Stimulated activated CD4-positive, alpha-beta T cell treated with anti-CD3 and anti-CD28 coated beads, Interleukin-15, amount 100 ng/mL, for 48 hours (primary cell): ENCODE data around the gene PTK6.
"Not testable (repeated sequence)": the region's sequence is repeated elsewhere in the genome, so short reads cannot be mapped to it uniquely, and the experiment has no call there.

Experiments used
- DNase-seq, 2 donors: peaks; one replicate each; pipeline ENCODE4 v3.0.0-alpha.2; 2020; ENCODE audit warnings: low read depth in 2 of 2

Gene PTK6

DNA sequence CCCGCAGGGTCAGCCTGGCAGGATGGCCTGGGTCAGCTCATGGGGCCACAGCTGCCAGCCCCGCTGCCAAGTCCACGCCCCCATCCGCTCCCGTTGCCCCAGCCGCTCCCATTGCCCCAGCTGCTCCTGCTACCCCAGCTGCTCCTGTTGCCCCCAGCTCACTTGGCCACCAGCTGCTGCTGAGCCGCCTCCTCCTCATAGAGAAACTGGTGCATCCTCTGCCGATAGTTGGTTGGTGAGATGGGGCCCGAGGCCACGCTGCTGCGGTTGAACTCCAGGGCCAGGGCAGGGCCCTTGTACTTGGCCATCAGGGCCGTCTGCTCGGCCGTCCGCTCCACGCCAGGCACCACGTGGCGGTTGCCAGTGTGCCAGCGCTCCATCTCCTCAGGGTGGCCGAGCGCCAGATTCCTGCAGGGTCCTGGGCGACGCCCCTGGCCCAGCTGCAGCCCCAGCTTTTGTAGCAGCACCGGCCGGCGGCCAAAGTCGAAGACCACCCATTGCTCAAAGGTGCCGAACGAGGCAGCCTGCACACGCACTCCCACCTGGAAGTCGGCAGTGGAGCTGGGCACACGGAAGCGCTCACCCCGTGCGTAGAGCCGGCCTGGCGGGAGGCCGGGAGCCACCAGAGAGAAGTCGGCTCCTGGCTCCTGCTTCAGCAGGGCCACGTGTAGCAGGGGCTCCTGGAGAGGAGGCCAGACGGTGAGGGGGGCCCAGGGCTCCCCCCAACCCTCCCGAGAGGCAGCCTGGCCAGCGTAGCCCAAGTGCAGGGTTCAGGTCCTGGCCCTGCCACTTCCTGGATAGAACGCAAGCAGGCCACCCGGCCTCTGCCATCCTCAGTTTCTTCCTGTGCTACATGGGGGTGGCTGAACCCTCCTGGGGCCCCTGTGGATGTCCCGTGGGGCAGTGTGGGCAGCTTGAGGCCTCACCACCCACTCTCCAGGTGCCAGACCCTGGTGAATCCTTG lies 32.1 kb upstream of the PTK6 start:
- no peak for DNase-seq

DNA sequence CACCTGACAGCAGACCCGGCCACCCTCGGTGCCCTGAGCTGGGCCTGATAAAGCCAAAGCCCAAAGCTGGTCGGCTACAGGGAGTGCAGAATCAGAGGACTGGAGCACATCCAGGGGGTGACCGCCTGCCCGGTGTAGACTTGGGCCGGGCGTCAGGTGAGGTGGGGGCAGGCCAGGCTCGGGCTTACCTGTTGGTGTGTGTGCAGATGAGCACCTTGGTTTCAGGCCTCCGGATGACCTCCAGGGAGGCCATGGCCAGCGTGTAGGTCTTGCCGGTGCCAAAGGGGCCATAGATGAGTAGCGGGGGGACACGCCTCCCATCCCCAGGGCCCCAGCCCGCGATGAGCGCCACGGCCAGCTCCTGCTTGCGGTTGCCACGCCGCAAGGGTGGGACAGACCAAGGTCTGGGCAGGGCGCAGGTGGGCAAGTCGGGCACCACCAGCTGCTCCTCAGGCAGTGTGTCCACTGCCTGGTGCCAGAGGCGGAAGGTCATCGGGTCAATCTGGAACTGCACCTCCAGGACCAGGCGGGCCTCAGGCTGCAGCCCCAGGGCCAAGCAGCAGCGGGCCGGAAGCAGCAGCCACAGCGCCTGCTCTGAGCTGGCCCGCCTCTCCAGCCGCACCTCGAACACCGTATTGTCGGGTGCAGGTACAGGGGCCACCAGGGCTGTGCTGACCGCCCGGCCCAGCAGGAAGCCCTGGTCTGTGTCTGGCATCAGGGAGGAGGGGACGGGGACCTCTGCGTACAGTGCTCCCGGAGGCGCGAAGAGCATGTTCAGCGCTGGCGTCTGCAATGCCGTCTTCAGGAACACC lies 31.2 kb upstream of the PTK6 start:
- no peak for DNase-seq

DNA sequence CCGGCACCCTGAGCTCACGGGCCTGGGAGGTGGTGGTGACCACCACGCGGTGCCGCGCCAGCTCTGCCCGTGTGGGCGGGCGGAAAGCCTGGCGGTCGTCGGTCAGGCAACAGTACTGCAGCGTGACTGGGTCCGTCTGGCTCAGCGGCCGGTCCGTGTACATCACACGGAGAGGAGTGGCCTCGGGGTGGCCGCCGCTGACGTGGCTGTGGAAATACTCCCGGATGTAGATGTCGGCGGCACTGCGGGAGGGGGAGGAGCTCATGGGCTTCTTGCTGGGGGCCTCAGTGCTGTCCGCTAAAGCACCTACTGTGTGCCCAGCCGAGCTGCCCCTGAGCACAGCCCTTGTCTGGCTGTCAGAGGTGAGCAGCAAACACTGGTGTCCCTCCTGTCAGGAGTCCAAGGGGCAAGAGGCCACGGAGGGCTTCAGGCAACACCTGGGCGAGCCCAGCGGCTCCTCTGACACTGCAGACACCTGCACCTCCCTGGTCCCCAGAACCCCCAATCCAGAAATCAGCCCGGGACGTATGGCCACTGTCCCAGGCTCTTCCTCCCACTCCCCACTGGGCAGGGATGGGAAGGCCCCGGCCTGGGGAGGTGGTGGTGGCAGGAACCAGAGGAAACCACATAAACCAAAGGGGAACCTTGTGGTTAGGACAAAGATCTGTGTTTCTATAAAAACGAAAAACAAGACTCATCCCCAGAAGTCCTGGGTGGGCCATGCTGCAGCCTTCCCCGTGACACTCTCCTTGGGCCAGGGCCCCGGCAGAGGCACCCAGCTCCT lies 30.4 kb upstream of the PTK6 start:
- peak in 1 of 2 donors; percentile 53 for DNase-seq

DNA sequence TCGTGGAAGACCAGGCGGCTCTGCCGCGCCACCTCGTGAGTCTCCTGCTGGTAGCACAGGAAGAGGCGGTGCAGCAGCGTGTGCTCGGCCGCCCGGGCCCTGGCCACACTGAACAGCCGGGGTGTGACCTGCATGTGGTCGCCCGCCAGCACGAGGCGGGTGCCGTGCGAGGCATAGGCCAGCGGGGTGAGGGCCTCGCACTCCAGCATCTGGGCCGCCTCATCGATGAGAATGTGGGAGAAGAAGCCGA lies 29.9 kb upstream of the PTK6 start:
- no peak for DNase-seq

DNA sequence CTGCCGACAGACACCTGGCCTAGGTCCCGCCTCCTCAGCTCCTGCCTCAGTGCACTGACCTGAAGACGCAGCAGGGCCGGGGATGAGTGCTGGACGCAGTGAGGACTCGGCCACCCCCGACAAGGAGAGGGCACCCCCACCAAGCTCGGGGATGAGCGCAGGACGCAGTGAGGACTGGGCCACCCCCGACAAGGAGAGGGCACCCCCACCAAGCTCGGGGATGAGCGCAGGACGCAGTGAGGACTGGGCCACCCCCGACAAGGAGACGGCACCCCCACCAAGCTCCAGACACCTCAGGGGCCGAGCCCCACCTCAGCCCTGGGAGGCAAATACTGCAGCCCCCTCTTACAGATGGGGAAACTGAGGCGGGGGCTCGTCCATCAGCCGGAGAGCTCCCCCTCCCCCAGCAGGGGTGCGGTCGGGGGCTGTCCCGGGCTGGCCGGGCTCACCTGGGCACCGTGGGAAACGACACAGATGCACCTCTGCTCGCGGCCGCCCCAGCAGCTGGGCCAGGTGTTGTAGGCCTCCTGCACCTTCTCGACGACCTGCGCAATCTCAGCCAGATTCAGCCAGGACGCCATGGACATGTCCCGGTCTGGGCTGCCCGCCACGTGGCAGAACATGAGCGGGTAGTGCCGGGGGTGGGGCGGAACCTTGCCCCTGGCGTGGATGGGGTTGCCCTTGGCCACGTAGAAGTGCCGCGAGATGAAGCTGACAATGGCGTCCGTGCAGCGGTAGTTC lies 29.4 kb upstream of the PTK6 start:
- DNase-seq: no peak

DNA sequence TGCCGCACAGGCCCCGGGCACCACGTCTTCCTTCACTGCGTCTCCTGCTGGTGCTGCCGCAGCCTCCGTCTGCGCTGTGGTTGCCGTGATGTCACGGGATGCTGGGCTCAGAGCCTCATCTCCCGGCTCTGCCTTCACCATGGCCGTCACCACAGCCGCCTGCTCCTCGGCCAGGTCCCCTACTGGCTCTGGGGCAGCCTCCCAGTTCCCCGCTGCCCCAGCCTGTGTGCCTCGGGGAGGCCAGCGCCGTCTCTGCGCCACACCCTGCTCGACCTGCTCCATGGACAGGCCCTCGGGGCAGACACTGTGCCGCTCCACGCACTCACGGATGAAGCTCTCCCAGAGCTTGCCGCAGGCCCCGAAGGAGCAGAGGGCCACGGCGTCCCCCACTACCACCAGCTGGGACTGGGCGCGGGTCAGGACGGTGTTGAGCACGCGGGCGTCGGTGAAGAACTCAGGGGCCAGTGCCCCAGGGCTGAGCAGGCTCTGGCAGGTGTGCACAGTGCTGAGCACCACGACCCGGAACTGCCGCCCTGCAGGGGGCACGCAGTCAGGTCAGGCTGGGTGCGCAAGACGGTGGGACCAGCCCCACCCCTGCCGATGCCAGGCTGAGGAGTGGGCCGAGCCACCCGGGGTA lies 28.6 kb upstream of the PTK6 start:
- DNase-seq: no peak

DNA sequence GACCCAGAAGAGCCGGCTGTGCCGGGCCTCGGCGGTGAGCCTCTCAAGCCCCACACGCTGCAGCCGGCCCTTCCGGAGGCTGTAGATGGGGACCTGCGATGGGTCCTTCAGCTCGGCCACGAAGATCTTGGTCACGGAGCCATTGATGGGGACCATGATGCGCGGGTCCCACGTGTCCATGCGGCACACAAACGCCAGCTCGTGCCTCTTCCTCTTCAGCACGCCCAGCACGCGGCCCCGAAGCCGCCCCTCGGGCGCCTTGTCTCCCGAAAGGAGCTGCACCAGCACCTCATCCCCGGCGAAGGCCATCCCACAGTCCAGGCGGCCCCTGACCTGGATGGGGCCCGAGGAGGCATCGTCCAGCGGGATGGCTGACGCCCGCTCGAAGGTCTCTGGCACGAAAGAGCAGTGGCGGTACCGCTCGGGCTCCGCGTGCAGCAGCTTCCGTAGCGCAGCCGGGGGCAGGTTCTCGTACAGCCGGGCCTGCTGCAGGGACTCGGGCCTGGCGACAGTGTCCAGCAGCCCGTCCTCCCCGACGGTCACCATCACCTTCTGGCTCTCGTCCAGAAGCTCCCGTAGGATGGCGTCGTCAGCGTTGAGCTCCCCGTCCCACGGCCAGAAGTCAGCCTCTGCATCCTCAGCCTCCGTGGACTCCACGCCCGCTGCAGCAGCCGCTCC lies 28.0 kb upstream of the PTK6 start:
- no peak for DNase-seq

DNA sequence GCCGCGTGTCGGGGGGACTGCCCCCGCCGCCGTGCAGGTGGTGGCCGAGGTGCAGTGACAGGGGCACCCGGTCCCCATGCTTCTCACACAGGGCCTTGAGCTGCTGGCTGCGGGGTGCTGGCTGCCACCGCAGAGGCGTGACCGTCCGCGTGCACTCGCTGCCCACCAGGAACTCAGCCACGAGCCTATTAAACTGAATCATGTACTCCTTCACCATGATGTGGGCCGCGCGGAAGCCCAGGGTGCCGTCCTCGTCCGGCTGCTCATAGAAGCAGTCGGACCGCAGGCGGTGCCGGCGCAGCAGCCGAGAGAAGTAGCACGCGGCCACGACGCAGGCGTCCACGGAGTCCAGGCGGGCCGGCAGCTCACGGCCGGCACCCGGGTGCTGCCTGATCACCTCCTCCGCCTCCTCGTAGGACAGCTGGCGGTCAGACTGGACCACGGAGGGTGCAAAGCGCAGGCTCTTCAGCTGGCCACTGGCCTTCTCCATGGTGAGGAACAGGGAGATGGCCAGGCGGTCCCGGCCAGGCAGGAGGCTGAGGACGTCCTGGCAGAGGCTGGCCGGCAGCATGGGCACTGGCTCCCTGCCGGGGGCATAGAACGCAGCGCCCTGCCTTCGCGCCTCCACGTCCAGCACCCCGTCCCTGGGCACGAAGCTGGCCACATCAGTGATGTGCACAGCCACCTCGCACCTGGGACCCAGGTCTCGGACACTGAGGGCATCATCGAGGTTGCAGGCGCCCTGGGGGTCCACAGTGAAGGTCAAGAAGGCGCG lies 27.0 kb upstream of the PTK6 start:
- no peak for DNase-seq

DNA sequence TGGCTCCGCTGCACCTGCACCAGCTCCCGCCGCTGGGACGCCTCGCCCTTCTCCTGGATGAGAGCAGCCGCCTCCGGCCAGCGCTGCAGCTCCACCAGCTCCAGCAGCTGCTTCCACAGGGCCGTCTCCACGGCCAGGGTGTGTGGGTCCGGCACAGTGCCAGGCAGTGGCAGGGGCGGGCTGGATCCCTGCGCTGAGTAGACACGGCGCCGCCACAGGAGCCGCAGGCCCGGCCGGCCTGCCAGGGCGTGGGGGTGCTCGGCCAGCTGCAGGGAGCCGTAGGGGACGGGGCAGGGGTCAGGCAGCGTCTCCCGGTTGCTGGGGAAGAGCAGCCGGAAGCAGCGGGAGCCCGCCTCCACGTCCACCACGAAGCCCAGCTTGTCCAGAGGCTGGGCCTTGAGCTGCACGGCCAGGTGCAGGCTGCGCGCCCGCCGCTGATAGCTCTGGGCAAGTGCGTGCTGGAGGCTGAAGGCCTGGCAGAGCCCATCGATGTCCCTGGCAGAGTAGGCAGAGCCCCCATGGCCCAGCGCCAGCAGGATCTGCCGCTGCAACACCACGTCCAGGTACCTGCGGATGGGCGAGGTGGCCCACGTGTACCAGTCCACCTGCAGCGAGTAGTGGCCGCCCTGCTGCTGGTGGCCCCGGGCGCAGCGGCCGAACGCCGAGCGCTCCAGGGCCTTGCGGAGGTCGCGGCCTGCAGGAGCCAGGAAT lies 26.2 kb upstream of the PTK6 start:
- no peak for DNase-seq

DNA sequence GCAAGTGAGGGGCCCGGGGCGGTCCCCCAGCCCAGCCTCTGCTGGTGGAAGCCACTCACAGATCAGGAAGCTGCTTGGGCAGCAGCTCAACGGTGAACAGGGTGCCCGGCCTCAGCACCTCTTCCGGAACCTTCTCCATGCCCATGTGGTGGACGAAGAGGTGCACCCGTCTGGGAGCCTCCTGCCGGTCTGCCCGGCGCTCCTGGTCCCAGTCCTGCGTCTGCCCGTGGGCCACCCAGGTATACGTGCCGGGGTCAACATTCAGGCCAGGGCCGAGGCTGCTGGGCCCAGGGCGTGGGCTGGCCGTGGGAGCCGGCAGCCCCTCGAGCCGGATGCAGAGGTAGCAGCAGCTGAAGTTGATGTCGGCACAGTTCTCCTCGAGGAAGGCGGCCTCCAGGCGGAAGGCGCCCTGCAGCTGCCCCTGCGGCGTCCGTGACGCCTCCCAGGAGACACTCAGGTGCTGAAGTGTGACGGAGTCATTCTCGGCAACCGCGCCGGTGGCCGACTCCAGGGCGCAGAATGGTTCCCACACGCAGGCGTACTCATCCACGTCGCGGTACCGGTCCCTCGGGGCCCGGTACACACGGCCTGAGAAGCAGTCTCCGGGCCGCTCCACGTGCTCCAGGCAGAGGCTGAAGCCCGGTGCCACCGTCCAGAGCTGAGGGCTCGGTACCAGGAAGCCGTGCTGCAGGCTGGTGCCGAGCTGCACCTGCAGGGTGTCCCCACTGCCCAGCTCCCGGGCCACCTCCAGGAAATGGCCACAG lies 25.5 kb upstream of the PTK6 start:
- DNase-seq: no peak

DNA sequence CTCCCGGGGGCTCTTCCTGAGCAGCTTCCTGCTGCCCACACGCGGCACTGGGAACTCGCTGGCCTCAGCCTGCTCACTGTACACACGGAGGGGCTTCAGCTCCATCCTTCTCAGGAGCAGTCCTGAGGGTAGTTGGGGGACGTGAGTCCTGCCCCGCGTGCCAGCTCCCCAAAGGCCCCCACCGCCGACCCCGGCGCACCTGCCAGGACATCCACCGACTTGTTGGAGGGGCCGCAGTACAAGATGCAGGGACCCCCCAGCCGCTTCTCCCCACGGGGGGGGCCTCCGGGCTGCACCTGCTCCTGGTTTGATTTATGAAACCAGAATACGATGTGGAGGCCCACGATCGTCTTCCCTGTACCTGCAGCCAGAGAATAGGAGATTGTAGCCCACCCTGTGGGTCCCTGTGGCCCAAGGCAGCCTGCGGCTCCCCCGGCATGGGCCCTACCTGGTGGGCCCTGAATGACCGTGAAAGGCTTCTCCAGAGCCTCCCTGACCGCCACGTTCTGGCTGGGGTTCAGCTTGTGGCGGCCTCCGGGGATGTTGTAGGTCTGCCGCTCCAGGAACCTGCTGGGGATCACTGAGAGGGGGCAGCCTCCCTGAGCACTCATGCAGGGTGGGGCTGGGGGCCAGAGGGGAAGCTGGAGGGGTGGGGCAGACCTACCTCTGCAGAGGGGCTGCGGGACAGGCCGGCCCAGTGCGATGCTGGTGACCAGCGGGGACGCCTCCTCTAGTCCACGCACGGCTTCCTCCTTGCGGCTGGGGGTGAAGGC lies 24.6 kb upstream of the PTK6 start:
- no peak for DNase-seq

DNA sequence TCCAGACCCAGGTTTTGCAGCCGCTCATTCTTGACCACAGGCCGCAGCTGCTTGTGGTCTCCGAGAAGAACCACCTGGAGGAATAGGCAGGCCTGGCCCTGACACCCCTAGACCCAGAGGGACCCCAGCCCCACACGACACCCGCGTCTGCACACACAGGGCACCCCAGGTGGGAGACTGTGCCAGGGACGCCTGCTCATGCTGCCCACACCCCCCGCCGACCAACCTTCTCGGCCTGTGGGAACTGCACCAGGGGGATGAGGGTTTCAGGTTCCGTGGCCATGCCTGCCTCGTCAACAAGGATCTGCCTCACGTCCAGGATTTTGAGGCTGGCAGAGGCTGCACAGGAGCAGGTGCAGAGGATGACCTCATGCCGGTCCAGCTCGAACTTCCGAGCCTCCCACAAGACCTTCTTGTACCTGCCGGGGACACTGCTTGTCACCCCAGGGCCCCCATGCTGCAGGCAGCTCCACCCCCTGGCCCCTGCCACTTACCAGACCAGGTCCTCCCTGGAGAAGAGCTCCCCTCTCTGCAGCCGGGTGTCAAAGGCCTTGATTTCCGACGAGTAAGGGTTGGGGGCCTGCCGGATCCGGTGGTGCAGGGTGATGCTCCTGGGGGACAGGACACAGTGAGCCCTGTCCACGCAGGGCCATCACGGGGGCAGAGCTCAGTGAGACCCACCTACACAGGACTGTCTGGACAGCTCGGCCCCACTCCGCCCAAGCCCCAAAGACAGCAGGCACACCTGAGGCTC lies 23.9 kb upstream of the PTK6 start:
- no peak for DNase-seq

DNA sequence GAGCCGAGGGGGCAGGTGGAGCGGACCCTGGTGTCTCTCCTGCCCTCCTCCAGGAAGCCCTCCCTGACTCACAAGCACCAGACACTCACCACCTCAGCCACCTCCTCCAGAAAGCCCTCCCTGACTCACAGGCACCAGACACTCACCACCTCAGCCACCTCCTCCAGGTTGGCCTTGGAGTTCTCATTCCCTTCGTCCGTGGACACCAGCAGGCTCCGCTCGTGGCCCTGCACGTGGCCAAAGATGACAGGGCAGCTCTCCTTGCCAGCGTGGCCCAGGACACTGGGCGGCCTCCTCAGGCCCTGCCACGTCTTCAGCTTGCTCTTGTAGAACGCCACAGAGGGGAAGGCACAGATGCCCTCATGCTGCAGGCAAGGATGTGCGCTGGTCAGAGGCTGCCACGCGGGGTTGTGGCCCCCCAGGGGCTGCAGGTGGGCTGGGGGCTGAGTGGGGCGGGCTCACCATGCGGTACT lies 23.2 kb upstream of the PTK6 start:
- DNase-seq: no peak

DNA sequence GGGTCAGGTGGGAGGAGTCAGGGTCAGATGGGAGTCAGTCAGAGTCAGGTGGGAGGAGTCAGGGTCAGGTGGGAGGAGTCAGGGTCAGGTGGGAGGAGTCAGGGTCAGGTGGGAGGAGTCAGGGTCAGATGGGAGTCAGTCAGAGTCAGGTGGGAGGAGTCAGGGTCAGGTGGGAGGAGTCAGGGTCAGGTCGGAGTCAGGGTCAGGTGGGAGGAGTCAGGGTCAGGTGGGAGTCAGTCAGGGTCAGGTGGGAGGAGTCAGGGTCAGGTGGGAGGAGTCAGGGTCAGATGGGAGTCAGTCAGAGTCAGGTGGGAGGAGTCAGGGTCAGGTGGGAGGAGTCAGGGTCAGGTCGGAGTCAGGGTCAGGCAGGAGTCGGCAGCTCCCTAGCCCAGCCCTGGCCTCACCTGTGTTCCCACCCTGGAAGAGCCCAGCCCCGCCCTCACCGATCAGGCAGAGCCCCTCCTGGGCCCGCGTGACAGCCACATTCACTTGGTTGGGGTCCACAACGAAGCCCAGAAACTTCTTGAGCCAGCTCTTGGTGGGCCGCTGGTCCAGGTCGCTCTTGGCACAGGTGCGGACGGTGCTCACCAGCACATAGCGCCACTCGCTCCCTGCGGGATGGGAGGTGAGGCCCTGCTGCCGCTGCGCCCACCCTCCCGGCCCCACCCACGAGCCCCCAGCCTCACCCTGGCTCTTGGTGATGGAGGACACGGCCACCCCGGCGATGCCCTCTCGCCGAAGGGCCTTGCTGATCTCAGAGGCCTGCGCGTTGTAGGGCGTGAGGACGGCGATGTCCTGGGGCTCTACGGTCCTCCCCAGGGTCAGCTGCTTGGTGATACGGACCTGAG lies 22.5 kb upstream of the PTK6 start:
- DNase-seq: not testable (repeated sequence)

DNA sequence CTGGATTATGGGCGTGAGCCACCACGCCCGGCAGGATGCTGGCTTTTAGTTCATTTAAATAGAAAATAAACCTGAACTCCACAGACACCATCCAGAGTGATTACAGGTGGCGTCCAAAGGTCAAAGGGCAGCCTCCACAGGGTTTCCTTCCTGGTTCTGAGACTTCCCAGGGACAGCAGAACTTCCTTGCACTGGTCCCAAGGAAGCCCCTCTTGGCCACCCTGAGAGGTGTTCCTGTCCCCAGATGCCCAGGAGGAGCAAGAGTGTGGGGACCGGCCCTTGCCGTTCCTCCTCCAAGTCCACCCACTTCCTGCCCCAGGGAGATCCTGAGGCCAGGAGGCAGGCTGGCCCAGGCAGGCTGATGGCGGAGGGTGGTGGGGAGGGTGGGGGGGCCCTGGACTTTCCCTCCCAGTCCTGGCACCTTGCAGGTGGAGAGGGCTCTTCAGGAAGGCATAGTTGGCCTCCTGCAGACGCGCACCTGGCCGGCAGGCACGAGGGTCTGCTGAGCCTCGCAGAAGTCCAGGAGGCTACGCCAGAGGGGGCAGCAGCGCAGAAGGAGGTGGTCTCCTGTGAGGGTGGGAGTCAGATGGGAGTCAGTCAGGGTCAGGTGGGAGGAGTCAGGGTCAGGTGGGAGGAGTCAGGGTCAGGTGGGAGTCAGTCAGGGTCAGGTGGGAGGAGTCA lies 21.8 kb upstream of the PTK6 start:
- DNase-seq: no peak
